ENCODE measurements around the gene ZNF740. TPM values are rescaled to one million over a fixed set of nuclear protein-coding genes. Genes with fewer than 3 reads are reported as not detected.
A peak's percentile ranks its signal among the peaks of the same experiment; 100 is the strongest.
"Not testable (repeated sequence)": the region's sequence is repeated elsewhere in the genome, so short reads cannot be mapped to it uniquely, and the experiment has no call there.

The ZNF740 gene
- total RNA-seq, 2 donors from 2014 or later: 24.3 to 34.6 TPM

GRCh38 chr12:53201639-53202038, 21.1 kb downstream of the ZNF740 start:
- Mint-ChIP-seq H3K4me1 (peaks cover 66% of the 10 kb centered on the region), H3K4me3 (no peak overlapping the region), H3K36me3 (ENCODE audit: low read depth) (peaks cover 16% of the 10 kb centered on the region), H3K27ac (peak overlapping the region; percentile 97), H3K27me3 (no peaks in the 10 kb centered on the region)
- no peak for ATAC-seq
- DNase-seq: no peak
- H3K9me3 ChIP-seq (ENCODE audit: control insufficient read depth, low read length, poor library complexity, severe bottlenecking): no peaks in the 10 kb centered on the region

DNA sequence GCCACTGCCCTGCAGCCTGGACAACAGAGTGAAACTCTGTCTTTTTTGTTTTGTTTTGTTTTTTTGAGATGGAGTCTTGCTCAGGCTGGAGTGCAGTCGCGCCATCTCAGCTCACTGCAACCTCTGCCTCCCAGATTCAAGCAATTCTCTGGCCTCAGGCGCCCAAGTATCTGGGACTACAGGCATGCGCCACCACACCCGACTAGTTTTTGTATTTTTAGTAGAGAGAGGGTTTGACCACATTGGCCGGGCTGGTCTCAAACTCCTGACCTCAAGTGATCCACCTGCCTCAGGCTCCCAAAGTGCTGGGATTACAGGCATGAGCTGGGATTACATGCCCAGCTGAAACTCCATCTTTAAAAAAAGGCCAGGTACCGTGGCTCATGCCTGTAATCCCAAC, 21.8 kb downstream of the ZNF740 start:
- peaks cover 70% of the 10 kb centered on the region for H3K4me1 Mint-ChIP-seq
- H3K27ac Mint-ChIP-seq: peak overlapping the region; percentile 84
- DNase-seq; H3K4me3 Mint-ChIP-seq; H3K9me3 ChIP-seq (ENCODE audit: control insufficient read depth, low read length, poor library complexity, severe bottlenecking); H3K27me3 Mint-ChIP-seq; ATAC-seq: not testable (repeated sequence)
- H3K36me3 Mint-ChIP-seq (ENCODE audit: low read depth): peaks cover 12% of the 10 kb centered on the region

- peak overlapping the region; percentile 97 for H3K27ac Mint-ChIP-seq
- H3K4me1 Mint-ChIP-seq: peaks cover 73% of the 10 kb centered on the region
- peak overlapping the region; percentile 79 for H3K4me3 Mint-ChIP-seq
- ATAC-seq (no peak), DNase-seq (no peak)
- H3K9me3 ChIP-seq (ENCODE audit: control insufficient read depth, low read length, poor library complexity, severe bottlenecking): no peaks in the 10 kb centered on the region
- peaks cover 10% of the 10 kb centered on the region for H3K36me3 Mint-ChIP-seq (ENCODE audit: low read depth)
- no peaks in the 10 kb centered on the region for H3K27me3 Mint-ChIP-seq
These were observed 23.8 kb downstream of the ZNF740 start for GRCh38 chr12:53204351-53204750.

DNA sequence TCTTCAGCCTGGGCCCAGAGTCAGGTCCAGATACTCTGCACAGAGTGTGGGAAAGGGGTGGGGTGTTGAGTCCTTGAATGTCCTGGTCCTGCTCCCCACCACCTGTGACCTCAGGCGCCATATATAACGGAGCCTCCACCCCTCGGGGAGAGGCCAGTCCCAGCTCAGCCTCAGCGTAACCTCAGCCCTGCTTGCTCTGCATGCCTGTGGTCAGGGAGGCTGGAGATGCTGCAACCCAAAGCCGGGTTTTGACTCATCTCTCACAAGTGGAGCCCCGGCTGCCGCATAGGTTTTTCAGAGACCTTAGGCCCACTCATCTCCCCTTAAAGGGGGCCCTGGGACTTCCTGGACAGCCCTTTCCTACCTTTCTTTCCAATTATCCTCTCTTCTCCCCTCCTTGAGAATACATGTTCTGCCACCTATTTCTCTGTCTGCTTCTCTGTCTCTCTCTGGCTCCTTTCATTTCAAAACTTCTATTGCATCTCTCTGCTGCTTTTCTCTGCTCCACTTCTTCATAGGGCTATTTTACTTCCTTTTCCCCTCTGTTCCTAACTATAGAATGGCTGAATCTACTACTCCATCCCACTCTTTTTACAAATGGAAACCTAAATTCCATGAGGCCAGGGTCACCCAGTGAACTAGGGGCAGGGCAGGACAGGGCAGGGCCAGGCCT, 25.4 kb downstream of the ZNF740 start:
- H3K4me3 Mint-ChIP-seq: peak overlapping the region; percentile 99
- peak; percentile 71 for ATAC-seq
- H3K4me1 Mint-ChIP-seq: peaks cover 70% of the 10 kb centered on the region
- H3K9me3 ChIP-seq (ENCODE audit: control insufficient read depth, low read length, poor library complexity, severe bottlenecking): no peaks in the 10 kb centered on the region
- peak overlapping the region; percentile 97 for H3K27ac Mint-ChIP-seq
- H3K27me3 Mint-ChIP-seq: no peaks in the 10 kb centered on the region
- DNase-seq: no peak
- peaks cover 5% of the 10 kb centered on the region for H3K36me3 Mint-ChIP-seq (ENCODE audit: low read depth)

DNA sequence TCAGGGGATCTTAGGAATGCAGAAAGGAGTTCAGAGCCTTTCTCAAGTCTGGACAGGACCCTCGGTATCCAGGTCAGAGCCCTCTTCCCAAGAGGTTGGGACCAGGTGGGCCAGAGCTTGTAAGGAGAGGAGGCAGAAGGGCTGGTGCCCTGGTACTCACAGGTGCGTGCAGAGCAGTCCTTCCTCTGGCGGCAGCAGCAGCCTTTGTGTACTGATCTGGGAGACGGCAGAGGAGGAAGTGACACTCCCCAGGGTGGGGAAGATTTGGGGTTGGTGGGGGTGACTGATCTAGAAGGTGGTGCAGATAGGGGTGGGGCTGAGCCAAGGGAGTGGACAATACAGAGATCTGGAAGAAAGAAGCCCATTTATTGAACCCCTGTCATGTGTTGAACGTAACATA, 26.5 kb downstream of the ZNF740 start, which contains the start of gene ITGB7:
Gene ITGB7, minus strand, starts transcription at position 210 of the 400 bp plus-strand sequence. CDS start 6,808 bp downstream, outside the sequence.
- peak within 1 kb of the TSS; percentile 97 for H3K27ac Mint-ChIP-seq
- DNase-seq: peak; percentile 37 to 48 (median 47)
- no peaks in the 10 kb centered on the region for H3K9me3 ChIP-seq (ENCODE audit: control insufficient read depth, low read length, poor library complexity, severe bottlenecking)
- H3K4me3 Mint-ChIP-seq: peak within 1 kb of the TSS; percentile 99
- H3K27me3 Mint-ChIP-seq: no peaks in the 10 kb centered on the region
- peaks cover 70% of the 10 kb centered on the region for H3K4me1 Mint-ChIP-seq
- ATAC-seq: peak; percentile 85
- H3K36me3 Mint-ChIP-seq (ENCODE audit: low read depth): peaks cover 6% of the 10 kb centered on the region

DNA sequence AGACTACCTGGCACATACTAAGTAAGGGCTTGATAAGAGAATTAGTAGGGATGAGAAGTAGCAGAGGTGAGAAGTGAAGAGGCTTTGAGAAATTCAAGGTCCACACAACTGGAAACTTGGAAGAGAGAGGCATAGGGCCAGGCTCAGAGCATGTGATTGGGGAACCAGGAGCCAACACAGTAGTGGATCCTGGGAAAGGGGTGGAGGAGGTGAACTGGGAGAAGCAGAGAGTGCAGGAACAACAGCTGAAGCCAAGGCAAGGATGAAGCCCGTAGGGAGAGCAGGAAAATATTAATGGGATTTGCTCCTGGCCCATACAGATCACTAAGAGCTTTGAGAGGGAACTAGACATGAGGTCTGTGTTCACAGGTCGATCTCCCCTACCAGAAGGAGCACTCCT, 27.9 kb downstream of the ZNF740 start:
- Mint-ChIP-seq H3K27me3 (no peaks in the 10 kb centered on the region), H3K27ac (peak overlapping the region; percentile 97), H3K4me1 (peaks cover 71% of the 10 kb centered on the region), H3K4me3 (peak overlapping the region; percentile 92), H3K36me3 (ENCODE audit: low read depth) (peaks cover 7% of the 10 kb centered on the region)
- H3K9me3 ChIP-seq (ENCODE audit: control insufficient read depth, low read length, poor library complexity, severe bottlenecking): no peaks in the 10 kb centered on the region
- no peak for DNase-seq
- no peak for ATAC-seq

DNA sequence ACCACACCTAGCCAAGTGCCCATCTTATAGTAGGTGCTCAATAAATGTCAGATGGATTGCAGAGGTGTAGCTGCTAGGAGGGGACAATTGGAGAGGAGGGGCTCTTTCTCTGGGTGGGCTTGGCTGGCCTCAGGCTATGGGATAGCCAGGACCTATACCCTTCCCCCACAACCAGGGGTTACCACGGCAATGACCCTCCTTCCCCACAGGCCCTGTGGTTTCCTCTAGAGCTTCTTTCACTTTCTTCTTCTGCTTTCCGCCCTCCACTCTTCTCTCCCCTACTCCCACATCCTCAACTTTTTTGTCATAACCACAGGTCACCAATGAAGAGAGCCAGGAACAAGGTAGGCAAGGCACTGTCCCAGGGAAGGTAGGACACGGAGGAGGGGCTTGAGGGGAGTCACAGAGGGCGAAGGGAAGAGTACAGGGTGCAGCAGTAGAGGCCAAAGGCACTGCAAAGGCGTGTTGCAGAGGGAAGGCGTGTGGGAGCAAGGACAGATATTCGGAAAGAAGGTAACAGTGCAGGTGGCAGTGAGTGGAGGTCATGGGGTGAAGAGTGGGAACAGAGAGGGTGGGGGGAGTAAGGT, 28.4 kb downstream of the ZNF740 start:
- H3K9me3 ChIP-seq (ENCODE audit: control insufficient read depth, low read length, poor library complexity, severe bottlenecking): no peaks in the 10 kb centered on the region
- H3K36me3 Mint-ChIP-seq (ENCODE audit: low read depth): peaks cover 7% of the 10 kb centered on the region
- H3K4me1 Mint-ChIP-seq: peaks cover 71% of the 10 kb centered on the region
- DNase-seq: no peak
- H3K27ac Mint-ChIP-seq: peak overlapping the region; percentile 97
- no peaks in the 10 kb centered on the region for H3K27me3 Mint-ChIP-seq
- peak; percentile 17 for ATAC-seq
- H3K4me3 Mint-ChIP-seq: peak overlapping the region; percentile 92

- no peaks in the 10 kb centered on the region for H3K9me3 ChIP-seq (ENCODE audit: control insufficient read depth, low read length, poor library complexity, severe bottlenecking)
- Mint-ChIP-seq H3K27me3 (no peaks in the 10 kb centered on the region), H3K4me3 (no peak overlapping the region), H3K27ac (peak overlapping the region; percentile 63), H3K36me3 (ENCODE audit: low read depth) (peaks cover 7% of the 10 kb centered on the region), H3K4me1 (peaks cover 74% of the 10 kb centered on the region)
- ATAC-seq (no peak), DNase-seq (no peak)
These were observed 30.3 kb downstream of the ZNF740 start for GRCh38 chr12:53210843-53211242.

GRCh38 chr12:53211476-53212381, 31.2 kb downstream of the ZNF740 start:
- ATAC-seq: no peak
- no peak for DNase-seq

GRCh38 chr12:53212931-53213330, 32.4 kb downstream of the ZNF740 start:
- peaks cover 73% of the 10 kb centered on the region for H3K4me1 Mint-ChIP-seq
- no peak for DNase-seq
- peak overlapping the region; percentile 53 for H3K4me3 Mint-ChIP-seq
- no peaks in the 10 kb centered on the region for H3K27me3 Mint-ChIP-seq
- peak overlapping the region; percentile 82 for H3K27ac Mint-ChIP-seq
- peaks cover 4% of the 10 kb centered on the region for H3K36me3 Mint-ChIP-seq (ENCODE audit: low read depth)
- H3K9me3 ChIP-seq (ENCODE audit: control insufficient read depth, low read length, poor library complexity, severe bottlenecking): no peaks in the 10 kb centered on the region
- peak; percentile 2 for ATAC-seq

More at GRCh38 chr12:53211476-53212381, 31.2 kb downstream of the ZNF740 start:
- H3K4me3 Mint-ChIP-seq: peak overlapping the region; percentile 59
- no peaks in the 10 kb centered on the region for H3K9me3 ChIP-seq (ENCODE audit: control insufficient read depth, low read length, poor library complexity, severe bottlenecking)
- no peaks in the 10 kb centered on the region for H3K27me3 Mint-ChIP-seq
- peaks cover 4% of the 10 kb centered on the region for H3K36me3 Mint-ChIP-seq (ENCODE audit: low read depth)
- peaks cover 74% of the 10 kb centered on the region for H3K4me1 Mint-ChIP-seq
- H3K27ac Mint-ChIP-seq: peak overlapping the region; percentile 63

- DNase-seq (peak; percentile 70 to 80 (median 76)), ATAC-seq (peak; percentile 80)
- Mint-ChIP-seq H3K36me3 (ENCODE audit: low read depth) (peaks cover 4% of the 10 kb centered on the region), H3K4me1 (peaks cover 71% of the 10 kb centered on the region), H3K4me3 (peak overlapping the region; percentile 53), H3K27me3 (no peaks in the 10 kb centered on the region), H3K27ac (peak overlapping the region; percentile 82)
- H3K9me3 ChIP-seq (ENCODE audit: control insufficient read depth, low read length, poor library complexity, severe bottlenecking): no peaks in the 10 kb centered on the region
These were observed 32.8 kb downstream of the ZNF740 start for GRCh38 chr12:53213348-53213747.

DNA sequence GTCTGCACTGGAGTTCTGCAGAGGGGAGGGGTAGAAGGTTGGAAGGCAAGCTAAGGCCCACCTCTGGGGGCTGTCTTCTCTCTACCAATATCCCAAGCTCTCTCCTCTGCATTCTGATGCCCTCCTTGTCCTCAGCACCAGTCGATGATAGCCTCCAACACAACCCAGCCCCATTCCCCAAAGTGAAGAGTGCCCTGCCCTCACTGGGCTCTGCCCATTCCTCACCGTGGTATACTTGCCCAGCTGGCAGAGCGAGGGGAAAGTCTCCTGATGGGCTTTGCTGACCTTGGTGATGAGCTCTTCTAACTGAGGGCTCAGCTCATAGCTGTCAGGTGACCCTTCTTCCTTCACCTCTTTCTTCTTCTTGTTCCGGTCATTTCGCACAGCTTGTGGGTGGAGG, 33.7 kb downstream of the ZNF740 start:
- DNase-seq: no peak
- H3K9me3 ChIP-seq (ENCODE audit: control insufficient read depth, low read length, poor library complexity, severe bottlenecking): no peaks in the 10 kb centered on the region
- H3K4me1 Mint-ChIP-seq: peaks cover 65% of the 10 kb centered on the region
- ATAC-seq: no peak
- H3K4me3 Mint-ChIP-seq: no peak overlapping the region
- H3K27me3 Mint-ChIP-seq: no peaks in the 10 kb centered on the region
- peak overlapping the region; percentile 82 for H3K27ac Mint-ChIP-seq
- H3K36me3 Mint-ChIP-seq (ENCODE audit: low read depth): peaks cover 5% of the 10 kb centered on the region

Measured in T-helper 17 cell (primary cell).